ENCODE measurements around the gene CATSPERZ.
"Not testable (repeated sequence)": the region's sequence is repeated elsewhere in the genome, so short reads cannot be mapped to it uniquely, and the experiment has no call there.

Gene CATSPERZ

DNA sequence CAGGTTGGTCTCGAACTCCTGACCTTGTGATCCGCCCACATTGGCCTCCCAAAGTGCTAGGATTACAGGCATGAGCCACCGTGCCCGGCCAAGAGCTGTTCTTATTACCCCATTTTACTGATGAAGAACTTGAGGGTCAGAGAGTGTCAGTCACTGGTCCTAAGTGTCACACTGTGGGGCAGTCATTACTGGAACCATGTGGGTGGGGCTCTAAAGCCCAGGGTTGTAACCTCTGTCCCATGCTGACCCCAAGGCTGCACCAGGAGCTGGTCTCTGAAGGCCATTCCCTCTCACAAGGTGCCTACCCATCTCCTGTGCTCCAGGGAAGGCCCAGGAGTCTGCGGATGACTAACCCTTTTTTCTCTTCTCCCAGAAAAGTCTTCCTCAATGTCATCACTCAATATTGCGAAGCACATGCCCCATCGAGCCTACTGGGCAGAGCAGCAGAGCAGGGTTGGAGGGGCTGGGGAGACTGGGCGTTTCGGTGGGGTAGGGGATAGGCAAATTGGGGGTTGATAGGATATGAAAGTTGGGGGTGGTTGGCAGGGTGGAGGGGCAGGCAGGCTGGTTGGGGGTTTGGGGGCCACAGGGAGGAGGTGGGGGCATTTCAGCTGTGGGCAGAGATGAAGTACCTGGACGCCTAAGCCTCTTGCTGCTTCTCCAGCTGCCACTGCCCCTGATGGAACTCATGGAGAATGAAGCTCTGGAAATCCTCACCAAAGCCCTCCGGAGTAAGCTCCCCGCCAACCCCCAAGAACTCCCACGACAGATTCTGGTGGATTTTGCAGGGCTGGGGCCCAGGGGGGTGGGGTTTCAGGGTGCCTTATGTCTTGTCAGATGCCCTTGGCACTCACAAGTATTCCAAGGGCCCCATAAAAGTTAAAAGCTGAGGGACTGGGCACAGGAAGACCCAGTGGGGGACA lies 3.2 kb downstream of the CATSPERZ start:
- no peak for DNase-seq (ENCODE audit: low read depth, low spot score)

DNA sequence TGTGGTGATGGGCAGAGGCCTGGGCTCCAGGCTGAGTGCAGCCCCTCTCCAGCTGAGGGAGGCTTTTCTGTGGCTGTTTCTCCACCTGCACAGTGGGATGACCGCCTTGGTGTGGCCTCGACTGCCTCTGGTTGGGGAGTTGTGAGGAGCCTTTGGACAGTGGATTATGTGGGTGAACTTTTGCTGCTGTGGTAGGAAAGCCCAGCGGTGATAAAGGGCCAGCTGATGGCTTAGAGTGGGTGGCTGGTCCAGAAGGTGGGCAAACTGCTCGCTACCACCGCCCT lies 3.8 kb downstream of the CATSPERZ start:
- no peak for DNase-seq (ENCODE audit: low read depth, low spot score)

DNA sequence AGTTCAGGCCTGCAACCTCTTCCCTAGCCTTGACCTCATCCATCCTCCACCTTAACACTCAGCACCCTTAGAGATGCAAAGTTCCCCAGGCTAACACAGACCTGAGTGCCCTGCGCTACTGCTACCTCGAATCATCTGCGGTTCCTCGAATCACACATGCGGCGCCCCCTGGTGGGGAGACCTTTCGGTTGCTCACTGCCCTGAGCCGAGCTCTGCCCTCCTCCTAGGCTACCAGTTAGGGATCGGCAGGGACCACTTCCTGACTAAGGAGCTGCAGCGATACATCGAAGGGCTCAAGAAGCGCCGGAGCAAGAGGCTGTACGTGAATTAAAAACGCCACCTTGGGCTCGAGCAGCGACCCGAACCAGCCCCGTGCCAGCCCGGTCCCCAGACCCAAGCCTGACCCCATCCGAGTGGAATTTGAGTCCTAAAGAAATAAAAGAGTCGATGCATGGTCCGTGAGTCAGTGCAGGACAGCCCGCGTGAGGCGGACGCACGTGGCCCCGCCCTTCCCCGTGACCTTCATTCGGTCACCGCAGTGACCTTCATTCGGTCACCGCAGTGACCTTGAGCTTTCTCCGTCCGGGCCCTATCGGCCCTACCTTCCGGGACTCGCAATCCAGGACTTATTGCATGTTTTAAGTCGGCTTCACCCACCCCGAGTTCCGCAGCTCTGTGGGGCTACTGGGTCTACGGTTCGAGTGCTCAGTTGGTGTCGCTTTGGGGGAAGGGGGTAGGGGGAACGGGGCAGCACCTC lies 4.3 kb downstream of the CATSPERZ start:
- peak; percentile 94 for DNase-seq (ENCODE audit: low read depth, low spot score)

DNA sequence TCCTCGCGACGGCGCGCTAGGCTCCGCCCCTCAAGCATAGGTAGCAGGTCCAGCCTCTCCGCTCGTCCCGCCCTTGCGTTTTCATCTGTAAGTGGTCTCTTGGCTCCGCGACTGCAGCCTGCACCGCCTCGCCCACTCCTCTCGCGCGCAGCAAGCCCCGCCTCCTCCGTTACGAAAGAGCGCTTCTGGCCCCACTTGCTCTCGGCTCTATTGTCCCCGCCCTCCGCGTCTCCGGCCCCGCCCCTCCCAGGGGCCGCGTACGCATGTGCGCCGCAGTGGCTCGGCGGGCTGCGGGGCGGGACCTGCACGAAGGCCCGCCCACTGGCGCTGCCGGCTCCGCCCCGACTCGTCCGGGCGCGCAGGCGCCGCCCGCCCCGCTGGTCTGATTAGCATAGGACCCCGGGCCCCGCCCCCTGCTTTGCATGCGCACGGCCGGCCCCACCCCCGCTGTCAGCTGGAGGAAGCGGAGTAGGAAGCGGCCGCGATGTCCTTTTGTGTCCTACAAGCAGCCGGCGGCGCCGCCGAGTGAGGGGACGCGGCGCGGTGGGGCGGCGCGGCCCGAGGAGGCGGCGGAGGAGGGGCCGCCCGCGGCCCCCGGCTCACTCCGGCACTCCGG lies 5.0 kb downstream of the CATSPERZ start, which contains the start of gene ESRRA:
ESRRA (plus strand) TSS at position 450 of the 616 bp plus-strand sequence. CDS start 1,656 bp downstream, outside the sequence.
- peak; percentile 99 for DNase-seq (ENCODE audit: low read depth, low spot score)

DNA sequence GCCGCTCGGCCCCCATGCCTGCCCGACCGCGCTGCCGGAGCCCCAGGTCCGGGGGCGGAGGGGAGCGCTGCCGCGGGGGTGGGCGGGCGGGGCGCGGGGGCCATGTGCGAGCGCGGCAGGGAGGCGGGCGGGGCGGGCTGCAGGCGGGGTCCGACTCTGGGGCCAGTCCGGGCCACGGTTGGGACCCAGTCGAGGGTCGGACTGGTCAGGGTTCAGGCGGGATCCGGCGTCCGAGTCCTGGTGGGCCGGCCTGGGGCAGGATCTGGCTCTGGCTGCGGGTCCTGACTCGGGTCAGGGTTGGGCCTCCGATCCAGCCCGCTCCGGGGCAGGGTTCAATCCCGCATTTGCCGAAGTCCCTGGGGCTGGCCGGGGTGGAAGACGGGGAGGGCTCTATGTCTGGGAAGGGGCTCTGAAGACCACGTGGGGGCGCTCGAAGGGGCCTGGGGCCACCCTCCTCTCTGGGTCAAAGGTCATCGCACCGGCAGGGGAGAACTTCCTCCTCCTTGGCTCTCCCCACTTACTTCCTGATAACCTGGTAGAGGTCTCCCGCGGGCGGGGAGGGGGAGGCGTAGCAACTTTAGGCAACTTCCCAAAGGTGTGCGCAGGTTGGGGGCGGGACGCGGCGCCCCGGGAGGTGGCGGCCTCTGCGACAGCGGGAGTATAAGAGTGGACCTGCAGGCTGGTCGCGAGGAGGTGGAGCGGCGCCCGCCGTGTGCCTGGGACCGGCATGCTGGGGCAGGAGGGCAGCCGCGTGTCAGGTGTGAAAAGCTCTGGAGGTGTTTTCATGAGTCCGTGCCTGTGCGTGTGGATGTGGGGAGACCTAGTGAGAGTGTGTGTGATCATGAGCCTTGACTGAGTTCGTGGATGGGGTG lies 5.8 kb downstream of the CATSPERZ start:
- DNase-seq (ENCODE audit: low read depth, low spot score): peak; percentile 60

DNA sequence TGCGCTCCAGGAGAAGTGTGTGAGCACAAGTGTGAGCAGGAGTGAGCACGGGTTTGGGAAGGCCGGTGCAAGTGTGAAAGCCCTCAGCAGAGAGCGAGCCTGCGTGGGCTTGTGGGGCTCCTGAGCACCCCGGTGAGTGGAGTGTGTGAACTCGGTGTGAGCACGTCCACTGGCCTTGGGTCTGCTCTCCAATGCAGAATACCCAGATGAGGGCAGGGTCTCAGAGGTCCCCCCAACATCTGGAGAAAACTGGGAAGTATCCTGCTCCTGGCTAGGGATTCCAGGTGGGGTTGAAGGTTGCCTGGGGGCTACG lies 6.4 kb downstream of the CATSPERZ start:
- DNase-seq (ENCODE audit: low read depth, low spot score): no peak

DNA sequence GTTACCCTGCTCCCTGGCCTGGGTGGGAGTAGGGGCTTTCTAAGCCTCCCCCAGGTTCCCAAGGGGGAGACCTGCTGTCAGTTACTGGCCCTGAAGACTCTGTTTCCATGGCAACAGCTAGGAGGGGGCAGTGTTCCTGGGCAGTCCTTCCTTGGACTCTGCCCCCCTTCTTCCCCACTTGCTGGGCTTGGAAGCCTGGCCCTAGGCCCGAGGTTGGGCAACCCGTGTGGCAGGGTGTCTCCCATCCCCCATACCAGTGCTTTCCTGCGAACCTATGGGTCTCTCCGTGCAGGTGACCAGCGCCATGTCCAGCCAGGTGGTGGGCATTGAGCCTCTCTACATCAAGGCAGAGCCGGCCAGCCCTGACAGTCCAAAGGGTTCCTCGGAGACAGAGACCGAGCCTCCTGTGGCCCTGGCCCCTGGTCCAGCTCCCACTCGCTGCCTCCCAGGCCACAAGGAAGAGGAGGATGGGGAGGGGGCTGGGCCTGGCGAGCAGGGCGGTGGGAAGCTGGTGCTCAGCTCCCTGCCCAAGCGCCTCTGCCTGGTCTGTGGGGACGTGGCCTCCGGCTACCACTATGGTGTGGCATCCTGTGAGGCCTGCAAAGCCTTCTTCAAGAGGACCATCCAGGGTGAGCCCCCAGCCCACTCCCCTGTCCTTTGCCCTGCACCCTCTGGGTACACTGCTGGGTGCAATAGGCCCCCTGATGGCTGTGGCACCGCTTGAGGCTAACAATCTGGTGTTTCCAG lies 6.9 kb downstream of the CATSPERZ start:
- no peak for DNase-seq (ENCODE audit: low read depth, low spot score)

DNA sequence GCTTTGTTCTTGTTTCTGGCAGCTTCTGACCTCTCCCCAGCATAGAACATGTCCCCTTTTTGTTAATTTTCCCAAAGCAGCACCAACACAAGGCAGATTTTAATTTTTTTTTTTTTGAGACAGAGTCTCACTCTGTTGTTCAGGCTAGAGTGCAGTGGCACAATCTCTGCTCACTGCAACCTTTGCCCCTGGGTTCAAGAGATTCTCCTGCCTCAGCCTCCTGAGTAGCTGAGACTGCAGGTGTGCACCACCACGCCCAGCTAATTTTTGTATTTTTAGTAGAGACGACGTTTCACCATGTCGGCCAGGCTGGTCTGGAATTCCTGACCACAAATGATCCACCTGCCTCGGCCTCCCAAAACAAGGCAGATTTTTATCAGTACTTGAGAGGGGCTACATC lies 7.6 kb downstream of the CATSPERZ start:
- DNase-seq (ENCODE audit: low read depth, low spot score): not testable (repeated sequence)

DNA sequence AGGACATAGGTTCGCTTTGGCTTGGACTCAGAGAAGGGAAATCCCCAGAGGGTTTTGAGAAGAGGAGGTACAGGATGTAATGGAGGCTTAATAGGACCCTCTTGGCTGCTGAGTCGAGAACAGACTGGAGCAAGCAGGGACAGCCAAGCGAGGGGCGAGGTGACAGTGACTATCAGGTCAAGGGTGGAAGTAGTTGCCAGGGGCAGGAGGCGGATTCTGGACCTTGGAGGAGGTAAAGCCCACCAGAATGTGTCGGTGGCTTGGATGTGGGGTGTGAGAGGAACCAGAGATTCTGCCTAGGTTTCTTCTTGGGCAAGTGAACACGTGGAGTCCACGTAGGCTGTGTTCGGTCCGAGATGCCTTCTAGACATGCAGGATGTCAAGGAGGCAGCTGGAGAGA lies 12.8 kb downstream of the CATSPERZ start:
- DNase-seq (ENCODE audit: low read depth, low spot score): no peak

DNA sequence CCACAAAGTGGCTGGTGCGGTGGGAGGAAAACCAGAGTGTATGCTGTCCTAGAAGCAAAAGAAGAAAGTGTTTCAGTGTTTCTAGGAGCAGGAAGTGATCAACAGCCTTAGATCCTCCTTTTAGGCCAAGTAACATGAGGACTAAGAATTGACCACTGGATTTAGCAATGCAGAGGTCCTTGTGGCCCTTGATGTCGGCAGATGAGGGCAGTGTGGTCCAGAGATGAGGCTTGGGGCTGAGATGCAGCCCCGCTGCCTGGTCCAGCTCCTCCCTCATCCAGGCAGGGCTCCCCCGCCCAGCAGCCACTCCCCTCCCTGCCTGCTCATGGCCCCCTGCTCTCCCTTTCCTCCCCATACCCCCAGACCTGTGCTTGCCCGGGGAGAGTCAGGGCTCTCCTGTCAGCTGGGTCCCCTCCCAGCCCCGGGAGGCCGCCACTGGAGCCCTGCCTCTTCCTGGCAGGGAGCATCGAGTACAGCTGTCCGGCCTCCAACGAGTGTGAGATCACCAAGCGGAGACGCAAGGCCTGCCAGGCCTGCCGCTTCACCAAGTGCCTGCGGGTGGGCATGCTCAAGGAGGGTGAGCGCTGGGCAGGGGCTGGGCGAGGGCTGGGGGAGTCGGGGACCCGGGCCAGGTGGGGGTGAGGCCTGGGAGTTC lies 13.5 kb downstream of the CATSPERZ start:
- DNase-seq (ENCODE audit: low read depth, low spot score): no peak

DNA sequence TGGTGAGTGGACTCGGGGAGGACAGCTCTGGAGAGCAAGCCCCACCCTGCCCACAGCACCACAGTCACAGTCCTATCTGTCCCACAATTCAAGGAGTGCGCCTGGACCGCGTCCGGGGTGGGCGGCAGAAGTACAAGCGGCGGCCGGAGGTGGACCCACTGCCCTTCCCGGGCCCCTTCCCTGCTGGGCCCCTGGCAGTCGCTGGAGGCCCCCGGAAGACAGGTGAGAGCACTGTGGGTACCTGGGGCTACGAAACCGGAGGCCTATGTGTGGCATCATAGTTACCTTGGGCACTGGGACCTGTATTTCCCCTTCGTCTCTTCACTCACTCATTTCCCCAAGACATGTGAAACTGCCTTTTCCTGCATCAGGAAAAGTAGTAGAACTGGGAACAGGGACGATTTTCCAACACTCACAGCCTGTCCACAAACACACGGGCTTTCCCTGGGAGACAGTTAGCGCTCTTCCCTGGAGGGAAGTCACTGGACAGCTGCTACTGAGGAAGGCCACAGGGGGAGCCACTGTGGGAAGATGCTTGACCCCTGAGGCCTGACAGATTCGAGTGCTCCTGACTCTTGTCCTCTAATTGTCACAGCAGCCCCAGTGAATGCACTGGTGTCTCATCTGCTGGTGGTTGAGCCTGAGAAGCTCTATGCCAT lies 14.1 kb downstream of the CATSPERZ start:
- DNase-seq (ENCODE audit: low read depth, low spot score): no peak

DNA sequence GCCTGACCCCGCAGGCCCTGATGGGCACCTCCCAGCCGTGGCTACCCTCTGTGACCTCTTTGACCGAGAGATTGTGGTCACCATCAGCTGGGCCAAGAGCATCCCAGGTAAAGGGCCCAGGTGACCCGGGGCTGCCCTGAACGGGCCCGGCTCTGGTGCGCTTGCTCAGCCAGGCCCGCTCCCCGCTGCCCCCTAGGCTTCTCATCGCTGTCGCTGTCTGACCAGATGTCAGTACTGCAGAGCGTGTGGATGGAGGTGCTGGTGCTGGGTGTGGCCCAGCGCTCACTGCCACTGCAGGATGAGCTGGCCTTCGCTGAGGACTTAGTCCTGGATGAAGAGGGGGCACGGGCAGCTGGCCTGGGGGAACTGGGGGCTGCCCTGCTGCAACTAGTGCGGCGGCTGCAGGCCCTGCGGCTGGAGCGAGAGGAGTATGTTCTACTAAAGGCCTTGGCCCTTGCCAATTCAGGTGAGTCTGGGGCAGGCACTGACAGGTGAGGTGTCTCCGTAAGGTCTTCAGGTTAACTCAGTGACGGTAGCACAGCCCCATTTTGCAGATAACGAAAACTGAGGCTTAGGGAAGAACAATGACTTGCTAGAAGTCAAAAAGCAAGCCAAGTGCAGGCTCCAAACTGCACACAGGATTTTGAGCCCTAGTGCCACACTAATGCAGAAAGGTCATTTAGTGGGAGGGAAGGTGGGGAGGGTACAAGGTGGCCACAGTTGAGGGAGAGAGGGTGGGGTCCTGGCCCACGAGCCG lies 14.8 kb downstream of the CATSPERZ start:
- DNase-seq (ENCODE audit: low read depth, low spot score): no peak

DNA sequence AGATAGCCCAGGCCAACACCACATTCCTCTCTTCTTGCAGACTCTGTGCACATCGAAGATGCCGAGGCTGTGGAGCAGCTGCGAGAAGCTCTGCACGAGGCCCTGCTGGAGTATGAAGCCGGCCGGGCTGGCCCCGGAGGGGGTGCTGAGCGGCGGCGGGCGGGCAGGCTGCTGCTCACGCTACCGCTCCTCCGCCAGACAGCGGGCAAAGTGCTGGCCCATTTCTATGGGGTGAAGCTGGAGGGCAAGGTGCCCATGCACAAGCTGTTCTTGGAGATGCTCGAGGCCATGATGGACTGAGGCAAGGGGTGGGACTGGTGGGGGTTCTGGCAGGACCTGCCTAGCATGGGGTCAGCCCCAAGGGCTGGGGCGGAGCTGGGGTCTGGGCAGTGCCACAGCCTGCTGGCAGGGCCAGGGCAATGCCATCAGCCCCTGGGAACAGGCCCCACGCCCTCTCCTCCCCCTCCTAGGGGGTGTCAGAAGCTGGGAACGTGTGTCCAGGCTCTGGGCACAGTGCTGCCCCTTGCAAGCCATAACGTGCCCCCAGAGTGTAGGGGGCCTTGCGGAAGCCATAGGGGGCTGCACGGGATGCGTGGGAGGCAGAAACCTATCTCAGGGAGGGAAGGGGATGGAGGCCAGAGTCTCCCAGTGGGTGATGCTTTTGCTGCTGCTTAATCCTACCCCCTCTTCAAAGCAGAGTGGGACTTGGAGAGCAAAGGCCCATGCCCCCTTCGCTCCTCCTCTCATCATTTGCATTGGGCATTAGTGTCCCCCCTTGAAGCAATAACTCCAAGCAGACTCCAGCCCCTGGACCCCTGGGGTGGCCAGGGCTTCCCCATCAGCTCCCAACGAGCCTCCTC lies 15.7 kb downstream of the CATSPERZ start:
- DNase-seq (ENCODE audit: low read depth, low spot score): not testable (repeated sequence)

DNA sequence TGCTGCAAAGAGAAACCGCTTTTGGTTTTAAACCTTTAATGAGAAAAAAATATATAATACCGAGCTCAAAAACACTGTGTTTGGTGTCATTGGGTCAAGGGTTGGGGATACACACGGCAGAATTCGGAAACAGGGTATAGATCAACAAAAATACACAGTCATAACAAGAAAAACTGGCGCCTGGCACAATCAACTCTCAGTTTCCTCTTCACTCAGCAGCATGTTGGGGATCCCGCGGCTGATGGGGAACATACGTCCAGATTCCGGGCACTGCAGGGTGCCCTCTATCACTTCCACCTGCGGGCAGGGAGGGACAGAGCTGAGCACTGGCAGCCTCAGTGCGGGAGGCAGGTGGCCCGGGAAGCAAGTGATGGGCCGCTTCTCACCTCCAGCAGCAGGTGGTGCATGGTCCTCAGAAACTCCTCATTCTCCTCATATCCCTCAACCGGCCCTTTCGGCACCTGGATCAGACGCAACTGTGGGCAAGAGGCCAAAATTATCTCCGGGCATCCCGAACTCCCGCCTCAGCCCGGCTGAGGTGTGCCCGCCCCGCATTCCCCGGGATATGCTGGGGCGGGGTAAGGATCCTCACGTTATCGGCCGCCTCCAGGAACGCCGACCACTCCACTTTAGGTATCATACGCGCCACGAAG lies 16.6 kb downstream of the CATSPERZ start:
- peak; percentile 40 for DNase-seq (ENCODE audit: low read depth, low spot score)

DNA sequence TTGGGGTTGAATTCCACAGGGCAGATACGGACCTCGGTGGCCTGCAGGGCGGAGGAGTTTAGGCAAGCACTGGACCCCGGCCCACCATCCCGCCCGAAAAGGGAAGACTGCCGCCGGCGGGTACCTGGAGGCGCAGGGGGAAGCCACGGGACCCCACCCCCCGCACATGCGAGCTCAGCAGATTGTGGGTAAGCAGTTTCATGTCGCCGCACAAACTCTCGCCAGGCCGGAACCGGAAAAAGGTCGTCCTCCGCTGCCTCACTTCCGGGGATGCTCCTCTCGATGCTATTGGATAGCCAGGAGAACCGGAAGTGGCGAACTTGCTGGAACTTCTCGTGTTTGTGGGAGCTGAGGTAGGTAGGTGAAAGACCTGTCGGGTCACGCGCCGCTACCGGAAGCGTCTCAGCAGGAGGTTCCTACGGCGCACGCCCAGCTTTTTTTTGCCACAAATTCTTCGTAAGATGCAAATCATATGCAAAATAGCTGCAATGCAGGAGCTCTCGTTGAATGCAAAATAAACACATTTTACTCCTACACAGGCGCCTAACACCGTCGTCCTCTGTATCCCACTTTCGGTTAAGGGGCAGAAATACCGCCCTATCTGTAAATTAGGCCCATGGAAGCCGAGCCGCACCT lies 17.3 kb downstream of the CATSPERZ start, which contains the start of gene TRMT112:
TRMT112 (minus strand) TSS at position 235 of the 636 bp plus-strand sequence; CDS start at position 202, 33 bp downstream.
- DNase-seq (ENCODE audit: low read depth, low spot score): peak; percentile 98

DNA sequence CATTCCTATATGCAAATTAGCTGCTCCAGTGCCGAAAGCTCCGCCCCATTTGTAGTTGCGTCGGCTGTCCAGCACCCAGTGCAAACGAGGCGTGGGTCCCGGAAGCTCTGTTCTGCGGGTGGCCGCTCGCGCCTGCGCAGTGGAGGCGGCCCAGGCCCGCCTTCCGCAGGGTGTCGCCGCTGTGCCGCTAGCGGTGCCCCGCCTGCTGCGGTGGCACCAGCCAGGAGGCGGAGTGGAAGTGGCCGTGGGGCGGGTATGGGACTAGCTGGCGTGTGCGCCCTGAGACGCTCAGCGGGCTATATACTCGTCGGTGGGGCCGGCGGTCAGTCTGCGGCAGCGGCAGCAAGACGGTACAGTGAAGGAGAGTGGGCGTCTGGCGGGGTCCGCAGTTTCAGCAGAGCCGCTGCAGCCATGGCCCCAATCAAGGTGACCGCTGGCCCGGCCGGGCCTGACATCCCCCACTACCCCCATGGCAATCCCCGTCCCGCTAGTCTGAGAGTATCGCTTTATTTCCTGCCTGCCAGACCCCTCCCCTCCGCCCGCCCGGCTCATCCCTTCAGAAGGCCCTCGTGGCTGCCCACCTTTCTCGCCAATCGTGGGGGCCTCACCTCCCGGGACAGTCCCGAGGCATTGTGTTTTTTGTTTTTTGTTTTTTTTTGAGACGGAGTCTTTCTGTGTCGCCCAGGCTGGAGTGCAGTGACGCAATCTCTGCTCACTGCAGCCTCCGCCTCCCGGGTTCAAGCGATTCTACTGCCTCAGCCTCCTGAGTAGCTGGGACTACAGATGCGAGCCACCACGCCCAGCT lies 18.0 kb downstream of the CATSPERZ start, which contains the start of gene PRDX5:
PRDX5 (plus strand) TSS at position 161 of the 805 bp plus-strand sequence; CDS start at position 256, 95 bp downstream.
- peak; percentile 98 for DNase-seq (ENCODE audit: low read depth, low spot score)

All from astrocyte of the hippocampus (primary cell).